CD14-positive monocyte (primary cell): Measurements from ENCODE around the gene COQ9. TPM values are rescaled to one million over a fixed set of nuclear protein-coding genes. Genes with fewer than 3 reads are reported as not detected.

ENCODE experiments used
- DNase-seq, 3 donors: peaks; one replicate each; pipeline ENCODE4 v3.0.0-alpha.2; 2011 to 2022
- H2AFZ ChIP-seq: 2 replicates; pipeline ENCODE4 v1.6.0; 2012; ENCODE audit warnings: mild to moderate bottlenecking, low read depth, low read length, inconsistent platforms; ENCODE audit not compliant: insufficient read depth, poor library complexity, severe bottlenecking
- H3K27ac ChIP-seq, 2 donors: 1 replicate in 1 of 2; 2 replicates in 1 of 2; pipeline ENCODE4 v1.5.1; 2012 to 2013; ENCODE audit warnings: low read length in 2 of 2, control low read depth in 1 of 2, inconsistent platforms in 1 of 2, low read depth in 1 of 2, mild to moderate bottlenecking in 1 of 2
- H3K27me3 ChIP-seq, 2 donors: one replicate each; pipeline versions ENCODE4 v1.6.0 to v1.6.1; 2011 to 2013; ENCODE audit warnings: low read length in 2 of 2; ENCODE audit not compliant: control insufficient read depth in 2 of 2, insufficient read depth in 2 of 2
- H3K36me3 ChIP-seq, 2 donors: replicated peaks in 1 of 2; 1 replicate in 1 of 2; 2 replicates in 1 of 2; pipeline versions ENCODE4 v1.5.1 to v1.6.1; 2012 to 2013; ENCODE audit warnings: low read length in 2 of 2, control low read depth in 1 of 2, inconsistent platforms in 1 of 2, mild to moderate bottlenecking in 1 of 2; ENCODE audit not compliant: insufficient read depth in 2 of 2, control insufficient read depth in 1 of 2
- H3K4me1 ChIP-seq, 2 donors: 1 replicate in 1 of 2; 2 replicates in 1 of 2; pipeline versions ENCODE4 v1.5.1 to v1.6.1; 2012 to 2013; ENCODE audit warnings: low read length in 2 of 2, control low read depth in 1 of 2, inconsistent platforms in 1 of 2, mild to moderate bottlenecking in 1 of 2, moderate library complexity in 1 of 2; ENCODE audit not compliant: insufficient read depth in 2 of 2, control insufficient read depth in 1 of 2
- H3K4me2 ChIP-seq: replicated peaks from 2 replicates; pipeline ENCODE3; 2012; ENCODE audit warnings: low read length, moderate library complexity, mild to moderate bottlenecking; ENCODE audit not compliant: poor library complexity, severe bottlenecking; ENCODE audit errors: extremely low read depth
- H3K4me3 ChIP-seq, 3 experiments: fragments of 200-600 bp in 1 of 3; sonication (generic) in 1 of 3; replicated peaks in 1 of 3; 1 replicate in 2 of 3; 2 replicates in 1 of 3; pipeline ENCODE4 v1.5.1; 2011 to 2013; ENCODE audit warnings: low read length in 3 of 3, mild to moderate bottlenecking in 3 of 3, control low read depth in 2 of 3, low read depth in 2 of 3, inconsistent platforms in 1 of 3, moderate library complexity in 1 of 3
- H3K79me2 ChIP-seq: 2 replicates; pipeline ENCODE4 v1.6.0; 2012; ENCODE audit warnings: mild to moderate bottlenecking, control low read depth, inconsistent platforms, low read length, moderate library complexity; ENCODE audit not compliant: insufficient read depth
- H3K9ac ChIP-seq: 2 replicates; pipeline ENCODE4 v1.6.0; 2017; ENCODE audit warnings: low read length, mild to moderate bottlenecking; ENCODE audit not compliant: insufficient read depth, poor library complexity, severe bottlenecking
- H3K9me3 ChIP-seq, 2 donors: replicated peaks in 1 of 2; 1 replicate in 1 of 2; 2 replicates in 1 of 2; pipeline versions ENCODE4 v1.5.1 to v1.6.1; 2012 to 2013; ENCODE audit warnings: low read length in 2 of 2, control low read depth in 1 of 2; ENCODE audit not compliant: control insufficient read depth in 1 of 2, insufficient read depth in 1 of 2
- H4K20me1 ChIP-seq: 2 replicates; pipeline ENCODE4 v1.6.0; 2012; ENCODE audit warnings: mild to moderate bottlenecking, low read length, control low read depth, moderate library complexity; ENCODE audit not compliant: insufficient read depth
- H3K27ac Mint-ChIP-seq, 7 donors: one replicate each; pipeline ENCODE4 v1.8.0; 2020; ENCODE audit warnings: mild to moderate bottlenecking in 7 of 7, mixed read lengths in 7 of 7, moderate library complexity in 6 of 7, inconsistent platforms in 2 of 7
- H3K27me3 Mint-ChIP-seq, 3 donors: one replicate each; pipeline ENCODE4 v1.8.0; 2021 to 2022; ENCODE audit warnings: low read depth in 3 of 3, mild to moderate bottlenecking in 3 of 3, mixed read lengths in 3 of 3, moderate library complexity in 3 of 3, inconsistent platforms in 1 of 3
- H3K36me3 Mint-ChIP-seq, 2 donors: one replicate each; pipeline ENCODE4 v1.8.0; 2020; ENCODE audit warnings: mixed read lengths in 2 of 2, inconsistent platforms in 1 of 2, mild to moderate bottlenecking in 1 of 2
- H3K4me1 Mint-ChIP-seq: one replicate; pipeline ENCODE4 v1.8.0; 2020; ENCODE audit warnings: mild to moderate bottlenecking, mixed read lengths
- H3K4me3 Mint-ChIP-seq, 2 donors: one replicate each; pipeline ENCODE4 v1.8.0; 2020; ENCODE audit warnings: mild to moderate bottlenecking in 2 of 2, mixed read lengths in 2 of 2, moderate library complexity in 1 of 2
- H3K9me3 Mint-ChIP-seq, 7 donors: one replicate each; pipeline ENCODE4 v1.8.0; 2020 to 2022; ENCODE audit warnings: mixed read lengths in 7 of 7, mild to moderate bottlenecking in 6 of 7, moderate library complexity in 6 of 7, inconsistent platforms in 2 of 7
- WGBS: methylation state at CpG from one replicate; pipeline ENCODE4 v1.1.5; 2013; ENCODE audit warnings: missing lambda C conversion rate; ENCODE audit not compliant: insufficient coverage; 5-methylcytosine and 5-hydroxymethylcytosine counted together
- intact Hi-C, 2 donors: fragments of 100-400 bp; cut with micrococcal nuclease; formaldehyde crosslinking; loops; one replicate each; pipeline versions ENCODE4 v1.15.0 to v1.15.1; 2023
- polyA plus RNA-seq, 3 donors: library from polyadenylated mRNA; depleted of rRNA in 1 of 3; unstranded in 2 of 3; stranded (reverse) in 1 of 3; fragments of 300-500 nt in 2 of 3; fragments of >200 nt in 1 of 3; fragmentation: Illumina TruSeq in 2 of 3; gene quantifications; 1 replicate in 2 of 3; 2 replicates in 1 of 3; pipeline ENCODE4 v1.2.3, GENCODE V29; 2012 to 2021
- TF ChIP-seq, protein P1 (sequence below): fragments of 200-600 bp; IDR thresholded peaks from one replicate; pipeline ENCODE4 v1.8.0; 2022; ENCODE audit warnings: antibody characterized with exemption, mild to moderate bottlenecking

The COQ9 gene
- polyA plus RNA-seq, 3 donors, result 32.7 to 47.8 (median 38.4) TPM

DNA sequence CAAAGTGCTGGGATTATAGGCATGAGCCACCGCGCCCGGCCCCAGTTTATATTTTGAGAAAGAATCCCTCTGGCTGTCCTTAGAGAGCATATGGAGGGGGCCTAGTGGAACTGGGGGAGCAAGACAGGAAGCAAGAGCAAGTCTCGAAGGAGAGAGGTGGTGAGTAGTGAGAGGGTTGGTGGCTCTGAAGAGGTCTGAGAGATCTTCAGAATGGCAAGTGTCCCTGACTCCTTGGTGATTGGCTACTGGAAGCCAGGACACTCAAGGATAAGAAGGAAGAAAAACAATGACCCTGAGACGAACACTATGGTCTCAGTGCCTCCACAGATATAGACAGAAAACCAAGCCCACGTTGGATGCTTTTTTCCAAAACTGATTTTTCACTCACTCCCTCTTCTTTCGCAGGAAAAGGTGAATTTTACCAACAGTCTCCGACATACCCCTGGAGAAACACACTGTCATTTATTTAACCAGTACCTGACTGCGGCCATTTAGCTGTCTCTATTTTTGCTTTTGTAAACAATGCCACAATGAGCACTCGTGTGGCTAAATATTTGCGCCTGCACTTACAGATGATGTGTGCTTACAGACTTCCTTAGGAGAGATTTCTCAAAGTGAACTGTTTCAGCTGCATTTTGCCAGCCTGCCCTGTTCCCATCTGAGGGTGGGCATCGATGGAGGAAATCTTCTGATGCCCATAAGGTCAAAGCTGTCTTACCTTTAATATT, 54.9 kb downstream of the COQ9 start:
- peak overlapping the region in 1 of 7 donors; percentile 54 for H3K27ac Mint-ChIP-seq

DNA sequence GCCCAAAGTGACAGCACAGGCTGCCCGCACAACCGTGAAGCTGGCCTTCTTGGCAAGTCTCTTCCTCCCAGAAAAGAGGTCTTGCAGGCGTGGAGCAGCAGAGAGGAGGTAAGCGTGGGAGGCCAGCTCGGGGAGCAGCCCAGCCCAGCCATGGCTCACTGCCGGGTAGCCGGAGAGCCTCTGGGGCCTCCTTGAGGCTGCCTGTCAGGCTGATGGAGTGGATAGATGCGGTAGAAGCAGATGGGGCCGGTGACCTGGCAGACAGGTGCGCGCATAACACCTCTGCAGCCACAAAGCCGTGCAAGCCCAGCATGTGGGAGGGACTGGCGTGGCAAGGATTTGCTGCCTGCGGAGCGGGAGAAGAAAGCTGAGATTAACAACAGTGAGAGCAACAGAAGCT, 56.1 kb downstream of the COQ9 start:
- Histone ChIP-seq H3K36me3 (no peaks in the 10 kb centered on the region), H2AFZ (no peak overlapping the region), H3K4me1 (no peaks in the 10 kb centered on the region), H3K4me2 (no peak overlapping the region), H3K79me2 (no peaks in the 10 kb centered on the region), H3K9ac (no peak overlapping the region), H3K9me3 (no peaks in the 10 kb centered on the region), H3K4me3 (no peak overlapping the region), H4K20me1 (no peaks in the 10 kb centered on the region), H3K27me3 (no peaks in the 10 kb centered on the region), H3K27ac (no peak overlapping the region)
- 95% methylated on average over 15 of the region's 15 CpGs for WGBS
- DNase-seq, result no peak
- Mint-ChIP-seq H3K9me3 (no peaks in the 10 kb centered on the region), H3K36me3 (no peaks in the 10 kb centered on the region), H3K4me1 (no peaks in the 10 kb centered on the region), H3K4me3 (no peak overlapping the region), H3K27ac (peak overlapping the region in 1 of 7 donors; percentile 7), H3K27me3 (peaks cover 0 to 5% (median 3%) of the 10 kb centered on the region in 3 donors)
- TF ChIP-seq, protein P1, sequence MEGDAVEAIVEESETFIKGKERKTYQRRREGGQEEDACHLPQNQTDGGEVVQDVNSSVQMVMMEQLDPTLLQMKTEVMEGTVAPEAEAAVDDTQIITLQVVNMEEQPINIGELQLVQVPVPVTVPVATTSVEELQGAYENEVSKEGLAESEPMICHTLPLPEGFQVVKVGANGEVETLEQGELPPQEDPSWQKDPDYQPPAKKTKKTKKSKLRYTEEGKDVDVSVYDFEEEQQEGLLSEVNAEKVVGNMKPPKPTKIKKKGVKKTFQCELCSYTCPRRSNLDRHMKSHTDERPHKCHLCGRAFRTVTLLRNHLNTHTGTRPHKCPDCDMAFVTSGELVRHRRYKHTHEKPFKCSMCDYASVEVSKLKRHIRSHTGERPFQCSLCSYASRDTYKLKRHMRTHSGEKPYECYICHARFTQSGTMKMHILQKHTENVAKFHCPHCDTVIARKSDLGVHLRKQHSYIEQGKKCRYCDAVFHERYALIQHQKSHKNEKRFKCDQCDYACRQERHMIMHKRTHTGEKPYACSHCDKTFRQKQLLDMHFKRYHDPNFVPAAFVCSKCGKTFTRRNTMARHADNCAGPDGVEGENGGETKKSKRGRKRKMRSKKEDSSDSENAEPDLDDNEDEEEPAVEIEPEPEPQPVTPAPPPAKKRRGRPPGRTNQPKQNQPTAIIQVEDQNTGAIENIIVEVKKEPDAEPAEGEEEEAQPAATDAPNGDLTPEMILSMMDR, result no peak
- intact Hi-C loops, result no loop called here

More for the DNA sequence above, 54.9 kb downstream of the COQ9 start:
- Histone ChIP-seq H3K9ac (no peak overlapping the region), H2AFZ (no peak overlapping the region), H3K36me3 (no peaks in the 10 kb centered on the region), H4K20me1 (no peaks in the 10 kb centered on the region), H3K79me2 (no peaks in the 10 kb centered on the region), H3K4me2 (no peak overlapping the region), H3K4me3 (no peak overlapping the region), H3K27me3 (no peaks in the 10 kb centered on the region), H3K27ac (no peak overlapping the region), H3K4me1 (no peaks in the 10 kb centered on the region), H3K9me3 (no peaks in the 10 kb centered on the region)
- no peak for DNase-seq
- TF ChIP-seq, protein P1, result no peak
- peaks cover 0 to 5% (median 1%) of the 10 kb centered on the region in 3 donors for H3K27me3 Mint-ChIP-seq
- no peak overlapping the region for H3K4me3 Mint-ChIP-seq
- WGBS, result 95% methylated on average over 12 of the region's 12 CpGs
- no peaks in the 10 kb centered on the region for H3K4me1 Mint-ChIP-seq
- intact Hi-C loops, result no loop called here
- no peaks in the 10 kb centered on the region for H3K36me3 Mint-ChIP-seq
- no peaks in the 10 kb centered on the region for H3K9me3 Mint-ChIP-seq
